K562 (cell line): ENCODE data around the gene NHSL2. TPM values are rescaled to one million over a fixed set of nuclear protein-coding genes. Genes with fewer than 3 reads are reported as not detected.

Source experiments
- CREB1 ChIP-seq, 2 experiments: sonication (generic) in 1 of 2; formaldehyde crosslinking in 1 of 2; IDR thresholded peaks; 2 replicates each; pipeline versions ENCODE4 v1.6.1 to v1.8.0; 2012 to 2022; ENCODE audit warnings: inconsistent platforms in 1 of 2, mild to moderate bottlenecking in 1 of 2, missing genetic modification reagents in 1 of 2, moderate library complexity in 1 of 2
- EGR1 ChIP-seq: fragments of 450-650 bp; conservative IDR thresholded peaks from 2 replicates; pipeline ENCODE4 v1.6.1; 2017; ENCODE audit warnings: mild to moderate bottlenecking
- FOXK2 ChIP-seq, 2 experiments: fragments of 450-650 bp; IDR thresholded peaks in 1 of 2; conservative IDR thresholded peaks in 1 of 2; 2 replicates each; pipeline ENCODE4 v1.6.1; 2016; ENCODE audit warnings: low read depth in 2 of 2, mild to moderate bottlenecking in 1 of 2
- JUNB ChIP-seq: fragments of 450-650 bp; formaldehyde crosslinking; conservative IDR thresholded peaks from 2 replicates; pipeline ENCODE4 v1.4.0; 2020; ENCODE audit warnings: mild to moderate bottlenecking
- MCM3 ChIP-seq: fragments of 450-650 bp; IDR thresholded peaks from 2 replicates; pipeline ENCODE4 v1.6.1; 2016
- NFXL1 ChIP-seq: fragments of 450-650 bp; formaldehyde crosslinking; IDR thresholded peaks from 2 replicates; pipeline ENCODE4 v1.4.0; 2021; ENCODE audit warnings: mild to moderate bottlenecking
- NR4A1 ChIP-seq, 2 experiments: fragments of 250-450 bp in 1 of 2; fragments of 450-650 bp in 1 of 2; sonication (Bioruptor Pico) in 1 of 2; IDR thresholded peaks; 2 replicates each; pipeline versions ENCODE4 v1.4.0 to v1.6.1; 2016 to 2020; ENCODE audit warnings: mild to moderate bottlenecking in 2 of 2, missing compliant biosample characterization in 1 of 2, missing genetic modification characterization in 1 of 2, moderate library complexity in 1 of 2
- NRF1 ChIP-seq, 2 experiments: fragments of 450-650 bp; IDR thresholded peaks in 1 of 2; conservative IDR thresholded peaks in 1 of 2; 2 replicates each; pipeline ENCODE4 v1.6.1; 2014; ENCODE audit warnings: mild to moderate bottlenecking in 2 of 2
- RBFOX2 ChIP-seq: fragments of 200-400 bp; formaldehyde crosslinking; IDR thresholded peaks from 2 replicates; pipeline ENCODE4 v1.6.1; 2017; ENCODE audit warnings: low read depth, mild to moderate bottlenecking, low read length, moderate library complexity
- REST ChIP-seq, 2 experiments: fragments of 450-650 bp; formaldehyde crosslinking in 1 of 2; IDR thresholded peaks; 2 replicates each; pipeline versions ENCODE4 v1.4.0 to v1.6.1; 2014 to 2020; ENCODE audit warnings: mild to moderate bottlenecking in 2 of 2, borderline replicate concordance in 1 of 2, low read depth in 1 of 2
- TEAD2 ChIP-seq: fragments of 450-650 bp; IDR thresholded peaks from 2 replicates; pipeline ENCODE4 v1.6.1; 2016; ENCODE audit warnings: missing genetic modification characterization, control low read depth, missing compliant biosample characterization
- TSHZ1 ChIP-seq: fragments of 250-450 bp; sonication (Bioruptor Pico); IDR thresholded peaks from 2 replicates; pipeline ENCODE4 v1.4.0; 2020; ENCODE audit warnings: mild to moderate bottlenecking, moderate library complexity
- ZC3H11A ChIP-seq: IDR thresholded peaks from 2 replicates; pipeline ENCODE4 v1.6.1; 2012; ENCODE audit warnings: low read depth, low read length, improper control_type of control experiment
- ZNF695 ChIP-seq: fragments of 450-650 bp; formaldehyde crosslinking; IDR thresholded peaks from 2 replicates; pipeline ENCODE4 v1.4.0; 2020; ENCODE audit warnings: mild to moderate bottlenecking, moderate library complexity
- ZNF76 ChIP-seq: fragments of 250-450 bp; sonication (Bioruptor Pico); IDR thresholded peaks from 2 replicates; pipeline ENCODE4 v1.4.0; 2020; ENCODE audit warnings: mild to moderate bottlenecking, moderate library complexity, borderline replicate concordance
- polyA plus RNA-seq, 8 experiments: library from polyadenylated mRNA; depleted of rRNA in 4 of 8; stranded (reverse) in 5 of 8; unstranded in 3 of 8; fragments of >200 nt; fragmentation: Nextera tagmentation in 2 of 8; fragmentation: Illumina TruSeq in 1 of 8; extraction: Ambion mirVana in 2 of 8; extraction: Trizol in 1 of 8; gene quantifications; 2 replicates each; pipeline versions ENCODE4 v1.2.1 to v1.2.3, GENCODE V29; 2011 to 2014; ENCODE audit warnings: inconsistent platforms in 1 of 8, missing spikeins in 1 of 8
- total RNA-seq, 7 experiments: library from RNA; depleted of rRNA in 6 of 7; stranded (reverse); fragments of >200 nt in 6 of 7; fragmentation: Illumina TruSeq in 2 of 7; extraction: Trizol in 2 of 7; gene quantifications; 2 replicates each; pipeline versions ENCODE4 v1.2.1 to v1.2.3, GENCODE V29; 2011 to 2021; ENCODE audit warnings: low replicate concordance in 1 of 7

The NHSL2 gene
- total and polyA plus RNA-seq, 9 of the 15 experiments (the other 6 are each of a cell fraction or from before 2014, with no cell fraction given): 0.02 TPM; not detected in 8

GRCh38 chrX:72018277-72019112 lies 107.8 kb downstream of the NHSL2 start (continued):
- TF ChIP-seq ZC3H11A (no peak), FOXK2 (conservative IDR thresholded peaks at IDR 0.05 in 1 of 2, IDR thresholded peaks at IDR 0.05 in 1 of 2; ENCODE audit: low read depth in 2 of 2) (no peak), ZNF695 (CRISPR knock-in tag) (no peak), ZNF76 (CRISPR knock-in tag) (no peak), EGR1 (peak; percentile 79), TSHZ1 (CRISPR knock-in tag) (no peak), JUNB (CRISPR knock-in tag) (0 out of 2 replicates have a peak, but pooled peaks have one; percentile 65), MCM3 (no peak), CREB1 (IDR thresholded peaks at IDR 0.05) (no peak), CREB1 (CRISPR knock-in tag; IDR thresholded peaks at IDR 0.05) (peak; percentile 44; the same call in 1 of the 2 replicates), NR4A1 (CRISPR knock-in tag; IDR thresholded peaks at IDR 0.05) (no peak), NR4A1 (tag; IDR thresholded peaks at IDR 0.05) (no peak), RBFOX2 (peak; percentile 42; the same call in 1 of the 2 replicates), REST (IDR thresholded peaks at IDR 0.05; ENCODE audit: borderline replicate concordance) (peak; percentile 37; the same call in 1 of the 2 replicates), REST (CRISPR knock-in tag; IDR thresholded peaks at IDR 0.05; ENCODE audit: low read depth) (no peak), NRF1 (conservative IDR thresholded peaks at IDR 0.05 in 1 of 2, IDR thresholded peaks at IDR 0.05 in 1 of 2) (peak in 1 of 2 experiments; percentile 66; a peak in 2 of 4 replicates), NFXL1 (no peak), TEAD2 (tag) (no peak)
